Measurements from ENCODE around the gene FRY. TPM values are rescaled to one million over a fixed set of nuclear protein-coding genes. Genes with fewer than 3 reads are reported as not detected.
A peak's percentile ranks its signal among the peaks of the same experiment; 100 is the strongest.
"Not testable (repeated sequence)": the region's sequence is repeated elsewhere in the genome, so short reads cannot be mapped to it uniquely, and the experiment has no call there.

FRY gene
- total RNA-seq, 2 experiments from 2014 or later: 0.47 to 1.4 TPM

DNA sequence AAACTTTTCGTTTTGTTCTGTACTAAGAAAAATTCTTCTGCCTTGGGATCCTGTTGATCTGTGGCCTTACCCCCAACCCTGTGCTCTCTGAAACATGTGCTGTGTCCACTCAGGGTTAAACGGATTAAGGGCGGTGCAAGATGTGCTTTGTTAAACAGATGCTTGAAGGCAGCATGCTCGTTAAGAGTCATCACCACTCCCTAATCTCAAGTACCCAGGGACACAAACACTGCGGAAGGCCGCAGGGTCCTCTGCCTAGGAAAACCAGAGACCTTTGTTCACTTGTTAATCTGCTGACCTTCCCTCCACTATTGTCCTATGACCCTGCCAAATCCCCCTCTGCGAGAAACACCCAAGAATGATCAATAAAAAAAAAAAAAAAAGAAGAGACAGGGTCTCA, 30.8 kb upstream of the FRY start:
- H3K27me3 Mint-ChIP-seq (ENCODE audit: low read depth); ATAC-seq; DNase-seq; H3K27ac Mint-ChIP-seq; POLR2A ChIA-PET; H3K4me3 Mint-ChIP-seq; H3K9me3 Mint-ChIP-seq (ENCODE audit: insufficient read depth); H3K4me1 Mint-ChIP-seq (ENCODE audit: low read depth); H3K36me3 Mint-ChIP-seq (ENCODE audit: low read depth): not testable (repeated sequence)
- CTCF ChIA-PET: interaction anchor here (1.0 to 1.6 kb wide), 2 partner anchors 10 to 91 kb away, joined by 3 to 7 read pairs; no protein-coding TSS in a partner anchor

DNA sequence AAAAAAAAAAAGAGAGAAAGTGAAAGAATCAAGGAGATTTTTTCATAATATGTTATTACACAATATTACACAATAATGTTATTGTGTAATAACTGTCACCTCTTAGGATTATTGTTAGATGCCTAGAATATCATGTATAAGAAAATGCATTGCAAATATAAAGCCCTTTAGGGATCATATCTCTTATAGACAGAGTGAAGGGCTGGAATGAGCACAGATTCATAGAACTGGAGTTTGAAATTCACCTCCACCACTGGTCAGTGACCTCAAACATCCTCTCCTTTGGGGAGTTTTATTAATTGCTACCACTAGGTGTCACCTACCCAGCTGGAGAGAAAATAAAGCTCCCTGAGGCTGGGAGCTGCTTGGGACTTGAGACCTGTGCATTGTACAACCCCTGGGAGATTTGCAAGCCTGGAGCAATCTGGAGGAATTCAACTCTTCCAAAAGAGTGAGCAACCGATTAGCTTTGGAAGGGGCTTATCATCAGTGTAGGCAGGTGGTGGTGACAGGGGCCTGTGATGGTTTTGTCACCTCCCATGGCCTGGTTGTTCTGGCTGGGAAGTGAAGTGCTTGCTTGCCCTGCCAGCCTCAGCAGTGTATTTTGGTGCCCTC, 30.3 kb upstream of the FRY start:
- ATAC-seq: no peak
- Mint-ChIP-seq H3K36me3 (ENCODE audit: low read depth) (no peaks in the 10 kb centered on the region), H3K4me1 (ENCODE audit: low read depth) (no peaks in the 10 kb centered on the region), H3K9me3 (ENCODE audit: insufficient read depth) (no peaks in the 10 kb centered on the region), H3K27me3 (ENCODE audit: low read depth) (peaks cover 3% of the 10 kb centered on the region), H3K27ac (no peak overlapping the region), H3K4me3 (no peak overlapping the region)
- ChIA-PET CTCF (interaction anchor here (0.6 to 1.6 kb wide), 6 partner anchors 9 to 92 kb away, joined by 3 to 7 read pairs (median 4); no protein-coding TSS in a partner anchor), POLR2A (no interaction called here)
- peak; percentile 22 for DNase-seq

DNA sequence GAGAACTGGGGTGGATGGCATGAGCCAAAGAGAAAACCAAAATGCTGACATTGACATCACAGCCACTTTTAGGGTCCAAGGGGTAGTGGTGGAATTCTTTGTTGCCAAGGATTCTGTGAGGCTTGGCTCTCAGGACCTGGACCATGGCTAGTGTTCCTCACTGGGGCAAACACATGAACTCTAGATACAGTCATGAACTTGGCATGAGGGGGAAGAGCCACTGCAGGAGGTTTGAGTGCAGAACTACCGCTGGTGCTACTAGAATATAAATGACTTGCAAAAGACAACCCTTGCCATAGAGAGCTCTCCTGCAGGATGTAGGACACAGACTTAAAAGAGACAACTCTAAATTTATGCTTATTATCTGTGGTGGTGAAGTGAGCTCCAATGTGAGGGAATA, 29.8 kb upstream of the FRY start:
- POLR2A ChIA-PET: no interaction called here
- H3K9me3 Mint-ChIP-seq (ENCODE audit: insufficient read depth): no peaks in the 10 kb centered on the region
- DNase-seq: no peak

DNA sequence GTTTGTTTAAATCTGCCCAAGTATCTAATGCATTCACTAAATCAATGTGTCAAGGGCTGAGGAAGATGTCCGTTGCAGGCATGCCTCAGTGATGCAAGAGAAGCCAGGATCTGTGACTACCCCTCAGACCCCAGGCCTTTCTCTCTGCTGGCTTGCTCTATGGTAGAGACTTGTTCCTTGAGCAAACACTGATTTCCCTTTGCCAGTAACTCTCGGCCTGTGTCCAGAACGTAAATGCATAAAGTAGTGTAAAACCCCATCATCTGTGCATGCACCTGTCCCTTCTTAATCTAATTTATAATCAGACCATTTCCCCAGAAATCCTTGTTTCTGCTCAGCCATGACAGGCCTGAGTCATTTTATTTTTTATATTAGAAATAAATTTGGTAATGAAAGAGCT, 28.7 kb upstream of the FRY start:
- no peak for ATAC-seq
- POLR2A ChIA-PET: no interaction called here
- H3K27me3 Mint-ChIP-seq (ENCODE audit: low read depth): peaks cover 6% of the 10 kb centered on the region
- no peaks in the 10 kb centered on the region for H3K36me3 Mint-ChIP-seq (ENCODE audit: low read depth)
- H3K4me1 Mint-ChIP-seq (ENCODE audit: low read depth): no peaks in the 10 kb centered on the region
- no peaks in the 10 kb centered on the region for H3K9me3 Mint-ChIP-seq (ENCODE audit: insufficient read depth)
- CTCF ChIA-PET: no interaction called here
- DNase-seq: no peak
- H3K4me3 Mint-ChIP-seq: no peak overlapping the region
- H3K27ac Mint-ChIP-seq: no peak overlapping the region

More for the DNA sequence above, 29.8 kb upstream of the FRY start:
- H3K4me3 Mint-ChIP-seq: no peak overlapping the region
- H3K36me3 Mint-ChIP-seq (ENCODE audit: low read depth): no peaks in the 10 kb centered on the region
- CTCF ChIA-PET: interaction anchor here (0.6 to 1.6 kb wide), 6 partner anchors 9 to 92 kb away, joined by 3 to 7 read pairs (median 4); no protein-coding TSS in a partner anchor
- H3K4me1 Mint-ChIP-seq (ENCODE audit: low read depth): no peaks in the 10 kb centered on the region
- H3K27me3 Mint-ChIP-seq (ENCODE audit: low read depth): peaks cover 3% of the 10 kb centered on the region
- ATAC-seq: no peak
- H3K27ac Mint-ChIP-seq: no peak overlapping the region

DNA sequence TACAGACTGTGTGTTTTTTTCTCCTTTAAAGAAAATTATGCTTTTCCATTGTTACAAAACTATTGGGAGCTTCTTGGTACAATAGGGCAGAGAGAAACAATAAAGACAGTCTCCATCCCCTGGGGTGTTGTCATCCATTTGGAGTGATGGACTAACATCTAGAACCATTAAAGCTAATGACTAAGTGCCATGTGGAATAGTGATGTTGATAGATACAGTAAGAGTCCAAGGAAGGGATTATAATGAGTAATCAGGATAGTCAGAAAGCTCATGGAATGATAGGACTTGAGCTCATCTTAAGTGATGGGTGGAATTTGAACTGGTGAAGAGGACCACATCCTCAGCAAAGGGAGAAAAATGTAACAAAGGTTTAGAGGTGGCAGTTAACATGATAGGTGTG, 24.1 kb upstream of the FRY start:
- Mint-ChIP-seq H3K27me3 (ENCODE audit: low read depth) (peaks cover 6% of the 10 kb centered on the region), H3K4me3 (no peak overlapping the region), H3K27ac (no peak overlapping the region), H3K36me3 (ENCODE audit: low read depth) (no peaks in the 10 kb centered on the region), H3K9me3 (ENCODE audit: insufficient read depth) (no peaks in the 10 kb centered on the region), H3K4me1 (ENCODE audit: low read depth) (no peaks in the 10 kb centered on the region)
- no peak for DNase-seq
- ChIA-PET CTCF (interaction anchor here (0.8 to 1.2 kb wide), 2 partner anchors 8 to 98 kb away, joined by 3 to 4 read pairs; no protein-coding TSS in a partner anchor), POLR2A (no interaction called here)
- ATAC-seq: no peak

DNA sequence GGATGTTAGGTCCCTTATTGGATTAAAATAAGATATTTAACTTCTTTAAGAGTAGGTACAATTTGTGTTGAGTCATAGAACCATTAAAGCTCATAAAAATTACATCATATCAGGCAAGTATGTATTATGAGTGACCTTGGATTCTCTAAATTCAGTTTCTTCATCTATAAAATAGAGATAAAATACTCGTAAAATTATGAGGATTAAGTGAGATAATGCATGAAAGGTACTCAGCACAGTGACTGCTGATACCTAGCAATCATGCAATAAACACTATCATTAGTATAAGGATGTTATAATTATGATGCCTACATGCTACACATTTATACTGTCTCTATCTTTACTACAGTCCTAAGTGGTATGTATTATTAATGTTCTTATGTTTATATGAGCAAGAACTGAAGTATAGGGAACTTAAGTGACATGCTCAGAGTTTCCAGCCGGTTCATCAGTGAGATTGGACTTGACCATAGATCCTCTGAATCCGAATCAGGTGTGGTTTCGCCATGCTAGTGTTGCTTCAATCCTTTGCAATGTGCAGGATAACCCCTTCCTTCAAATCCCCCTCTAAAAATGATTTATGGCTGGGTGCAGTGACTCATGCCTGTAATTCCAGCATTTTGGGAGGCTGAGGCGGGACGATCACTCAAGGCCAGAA, 22.9 kb upstream of the FRY start:
- ATAC-seq: no peak
- Mint-ChIP-seq H3K4me3 (no peak overlapping the region), H3K9me3 (ENCODE audit: insufficient read depth) (no peaks in the 10 kb centered on the region), H3K36me3 (ENCODE audit: low read depth) (no peaks in the 10 kb centered on the region), H3K4me1 (ENCODE audit: low read depth) (no peaks in the 10 kb centered on the region), H3K27me3 (ENCODE audit: low read depth) (peaks cover 6% of the 10 kb centered on the region), H3K27ac (no peak overlapping the region)
- ChIA-PET CTCF (no interaction called here), POLR2A (interaction anchor here (1.3 kb wide), 1 partner anchor 306 kb away, joined by 4 read pairs; the partner anchor contains the start of genes BRCA2 and ZAR1L)
- no peak for DNase-seq

DNA sequence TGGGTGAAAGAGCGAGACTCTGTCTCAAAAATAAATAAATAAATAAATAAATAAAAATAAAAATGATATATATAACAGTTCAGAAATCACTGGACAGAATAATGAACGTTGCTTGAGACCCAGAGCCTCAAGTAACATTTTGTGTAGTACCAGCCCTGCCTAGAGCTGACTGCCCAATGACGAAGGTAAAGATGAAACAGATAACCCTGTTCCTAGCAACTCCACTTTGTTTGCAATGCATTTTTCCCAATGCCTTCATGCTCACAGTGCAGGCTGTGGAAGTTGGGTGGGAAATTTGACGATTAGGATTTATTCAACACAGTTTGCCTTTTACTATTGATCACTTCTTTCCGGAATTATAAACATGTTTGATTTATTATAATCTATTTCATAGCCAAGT, 22.2 kb upstream of the FRY start:
- H3K9me3 Mint-ChIP-seq (ENCODE audit: insufficient read depth): no peaks in the 10 kb centered on the region

DNA sequence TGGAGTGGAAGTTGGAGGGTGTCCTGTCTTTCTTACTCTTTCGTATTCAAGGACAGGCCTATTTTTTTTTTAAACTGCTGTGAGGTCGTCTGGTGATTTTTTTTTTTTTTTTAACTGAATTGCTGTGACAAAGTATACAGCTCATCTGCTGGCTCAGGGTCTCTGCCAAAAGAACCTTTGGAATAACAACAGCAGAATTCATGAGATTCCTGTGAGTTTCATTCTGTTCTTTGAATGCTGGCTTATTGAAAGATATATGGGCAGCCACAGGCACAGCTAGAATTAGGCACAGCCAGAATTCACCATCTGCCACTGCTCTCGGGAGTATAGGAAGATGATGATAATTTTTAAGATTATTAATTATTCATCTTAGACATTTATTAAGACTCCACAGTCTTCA, 21.4 kb upstream of the FRY start:
- Mint-ChIP-seq H3K27me3 (ENCODE audit: low read depth) (peaks cover 6% of the 10 kb centered on the region), H3K27ac (no peak overlapping the region), H3K9me3 (ENCODE audit: insufficient read depth) (no peaks in the 10 kb centered on the region), H3K36me3 (ENCODE audit: low read depth) (no peaks in the 10 kb centered on the region), H3K4me1 (ENCODE audit: low read depth) (no peaks in the 10 kb centered on the region), H3K4me3 (no peak overlapping the region)
- no peak for ATAC-seq
- DNase-seq: no peak
- CTCF ChIA-PET: interaction anchor here (0.7 to 1.9 kb wide), 3 partner anchors 9 to 467 kb away, joined by 3 to 7 read pairs (median 4); no protein-coding TSS in a partner anchor
- POLR2A ChIA-PET: no interaction called here

More for the DNA sequence above, 22.2 kb upstream of the FRY start:
- Mint-ChIP-seq H3K27me3 (ENCODE audit: low read depth) (peaks cover 9% of the 10 kb centered on the region), H3K27ac (no peak overlapping the region), H3K4me1 (ENCODE audit: low read depth) (no peaks in the 10 kb centered on the region), H3K4me3 (no peak overlapping the region), H3K36me3 (ENCODE audit: low read depth) (no peaks in the 10 kb centered on the region)
- ChIA-PET POLR2A (interaction anchor here (1.3 kb wide), 1 partner anchor 306 kb away, joined by 4 read pairs; the partner anchor contains the start of genes BRCA2 and ZAR1L), CTCF (no interaction called here)
- DNase-seq (no peak), ATAC-seq (no peak)

DNA sequence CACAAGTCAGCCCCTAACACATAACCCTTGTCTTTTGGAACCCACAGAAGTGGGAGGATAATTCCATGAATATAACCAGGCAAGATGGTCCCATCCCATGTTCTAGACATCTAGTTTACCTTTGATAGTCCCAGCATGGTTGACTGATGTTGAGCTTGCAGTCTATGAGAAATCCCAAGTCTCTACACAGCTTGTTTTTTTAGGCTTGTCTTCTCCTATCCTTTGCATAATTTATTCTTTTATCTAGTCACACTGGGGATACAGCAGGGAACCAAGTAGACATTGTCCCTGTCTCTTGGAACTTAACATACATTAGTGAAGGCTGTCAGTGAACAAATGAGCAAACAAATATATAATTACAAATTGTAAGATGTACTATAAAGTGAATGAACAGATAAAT, 19.6 kb upstream of the FRY start:
- DNase-seq (no peak), ATAC-seq (no peak)
- no peaks in the 10 kb centered on the region for H3K36me3 Mint-ChIP-seq (ENCODE audit: low read depth)
- H3K27me3 Mint-ChIP-seq (ENCODE audit: low read depth): peaks cover 6% of the 10 kb centered on the region
- no peak overlapping the region for H3K4me3 Mint-ChIP-seq
- CTCF ChIA-PET: no interaction called here
- H3K4me1 Mint-ChIP-seq (ENCODE audit: low read depth): no peaks in the 10 kb centered on the region
- H3K27ac Mint-ChIP-seq: no peak overlapping the region
- POLR2A ChIA-PET: no interaction called here
- H3K9me3 Mint-ChIP-seq (ENCODE audit: insufficient read depth): no peaks in the 10 kb centered on the region

DNA sequence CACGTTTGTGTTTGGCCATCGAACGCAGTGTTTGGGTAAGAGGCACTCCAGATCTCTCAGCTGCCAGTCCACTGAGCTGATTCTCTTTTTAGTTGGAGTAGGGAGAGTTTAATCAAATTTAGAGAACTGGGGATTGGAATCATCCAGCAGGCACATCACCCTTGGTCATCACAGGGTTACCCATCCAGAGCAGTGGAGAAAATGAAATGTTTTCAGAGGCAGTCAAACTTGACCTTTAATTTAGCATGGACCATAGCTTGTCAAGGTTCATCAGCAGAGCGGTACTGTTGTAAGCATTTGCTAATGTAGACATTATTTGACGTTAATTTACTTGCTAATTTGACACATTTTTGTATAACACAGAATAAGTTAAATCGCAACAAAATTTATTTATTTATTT, 18.4 kb upstream of the FRY start:
- H3K4me3 Mint-ChIP-seq: no peak overlapping the region
- no peak for DNase-seq
- ChIA-PET POLR2A (no interaction called here), CTCF (no interaction called here)
- H3K36me3 Mint-ChIP-seq (ENCODE audit: low read depth): no peaks in the 10 kb centered on the region
- H3K4me1 Mint-ChIP-seq (ENCODE audit: low read depth): no peaks in the 10 kb centered on the region
- peaks cover 2% of the 10 kb centered on the region for H3K27me3 Mint-ChIP-seq (ENCODE audit: low read depth)
- H3K9me3 Mint-ChIP-seq (ENCODE audit: insufficient read depth): no peaks in the 10 kb centered on the region
- no peak for ATAC-seq
- no peak overlapping the region for H3K27ac Mint-ChIP-seq

DNA sequence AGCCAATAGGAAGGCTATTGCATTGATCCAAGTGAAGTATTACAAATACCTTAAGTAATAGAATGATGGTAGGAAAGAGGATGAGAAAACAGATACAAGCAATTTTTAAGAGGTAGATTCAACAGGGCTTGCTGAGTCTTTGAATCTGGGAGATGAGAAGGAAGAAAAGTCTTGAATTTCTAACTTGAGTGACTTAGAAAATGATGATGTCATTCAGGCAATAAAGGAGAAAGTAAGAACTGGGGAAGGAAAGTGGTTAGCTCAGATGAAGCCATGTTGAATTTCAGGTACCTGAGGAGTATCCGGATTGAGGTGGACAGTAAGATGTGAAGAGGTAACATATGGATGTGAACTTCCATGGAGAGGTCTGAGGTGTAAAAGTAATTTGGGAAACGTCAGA, 15.5 kb upstream of the FRY start:
- no peaks in the 10 kb centered on the region for H3K4me1 Mint-ChIP-seq (ENCODE audit: low read depth)
- H3K4me3 Mint-ChIP-seq: no peak overlapping the region
- H3K27me3 Mint-ChIP-seq (ENCODE audit: low read depth): peaks cover 2% of the 10 kb centered on the region
- DNase-seq (no peak), ATAC-seq (no peak)
- CTCF ChIA-PET: interaction anchor here (0.9 kb wide), 1 partner anchor 9 kb away, joined by 3 read pairs; no protein-coding TSS in a partner anchor
- no peaks in the 10 kb centered on the region for H3K9me3 Mint-ChIP-seq (ENCODE audit: insufficient read depth)
- POLR2A ChIA-PET: no interaction called here
- no peak overlapping the region for H3K27ac Mint-ChIP-seq
- H3K36me3 Mint-ChIP-seq (ENCODE audit: low read depth): no peaks in the 10 kb centered on the region

DNA sequence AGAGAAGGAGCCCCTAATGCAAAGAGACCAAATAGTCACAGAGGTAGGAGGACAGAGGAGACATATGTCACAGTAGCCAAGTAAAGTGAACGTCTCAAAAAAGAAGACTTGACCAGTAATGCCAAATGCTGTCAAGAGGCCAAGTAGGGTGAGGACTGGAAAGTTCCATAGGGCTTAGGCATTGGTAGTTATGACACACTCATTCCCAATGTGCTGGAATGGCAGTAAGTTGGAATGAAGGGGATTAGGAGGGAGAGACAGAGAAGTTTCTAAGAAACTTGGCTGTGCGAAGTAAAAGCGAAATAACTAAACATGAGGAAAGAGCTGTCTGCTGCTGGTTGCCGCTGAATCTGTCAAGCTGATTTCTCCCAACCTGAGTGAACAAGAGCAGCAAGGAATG, 14.9 kb upstream of the FRY start:
- H3K27ac Mint-ChIP-seq: no peak overlapping the region
- peaks cover 5% of the 10 kb centered on the region for H3K27me3 Mint-ChIP-seq (ENCODE audit: low read depth)
- no peaks in the 10 kb centered on the region for H3K9me3 Mint-ChIP-seq (ENCODE audit: insufficient read depth)
- ATAC-seq: no peak
- CTCF ChIA-PET: interaction anchor here (0.7 kb wide), 1 partner anchor 107 kb away, joined by 3 read pairs; no protein-coding TSS in a partner anchor
- POLR2A ChIA-PET: no interaction called here
- H3K4me1 Mint-ChIP-seq (ENCODE audit: low read depth): no peaks in the 10 kb centered on the region
- DNase-seq: no peak
- no peaks in the 10 kb centered on the region for H3K36me3 Mint-ChIP-seq (ENCODE audit: low read depth)
- H3K4me3 Mint-ChIP-seq: no peak overlapping the region

All from activated CD8-positive, alpha-beta T cell treated with anti-CD3 and anti-CD28 coated beads, Interleukin-2, amount 10 ng/mL, durations not matched to agents 7 days and 5 days (primary cell).